Measurements from ENCODE around the gene IGF2BP2. TPM values are rescaled to one million over a fixed set of nuclear protein-coding genes. Genes with fewer than 3 reads are reported as not detected.

IGF2BP2 gene
- total RNA-seq, 1 experiment from 2014 or later, result 133 TPM

DNA sequence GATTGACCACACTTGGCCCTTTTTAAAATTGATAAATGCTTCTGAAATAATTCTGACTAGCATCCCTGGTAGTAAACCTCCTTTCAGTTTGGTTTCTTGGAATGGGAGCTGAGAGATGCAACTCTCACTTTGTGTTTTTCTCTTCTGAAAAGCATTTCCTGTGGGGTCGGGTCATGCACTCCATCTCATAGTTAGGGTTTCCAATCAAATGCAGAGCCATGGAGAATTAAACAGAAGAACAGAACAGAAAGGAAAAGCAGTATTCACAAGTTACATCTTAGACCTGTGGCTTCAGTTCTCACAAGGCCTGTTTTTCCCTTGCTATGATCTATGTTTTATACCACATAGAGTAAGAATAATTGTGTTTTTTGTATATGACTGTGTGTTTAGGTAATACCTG lies 199.1 kb downstream of the IGF2BP2 start:
- H3K4me3 Mint-ChIP-seq, result no peak overlapping the region
- TF ChIP-seq SMAD4 (CRISPR knock-in tag; IDR thresholded peaks at IDR 0.05) (no peak), ZNF263 (CRISPR knock-in tag; IDR thresholded peaks at IDR 0.05; ENCODE audit: low read depth) (no peak), FOXP1 (CRISPR knock-in tag; IDR thresholded peaks at IDR 0.05; ENCODE audit: borderline replicate concordance) (no peak), ZBTB21 (CRISPR knock-in tag; IDR thresholded peaks at IDR 0.05; ENCODE audit: borderline replicate concordance) (no peak), RELA (CRISPR knock-in tag; IDR thresholded peaks at IDR 0.05; ENCODE audit: borderline replicate concordance) (no peak), CREB1 (CRISPR knock-in tag; IDR thresholded peaks at IDR 0.05) (no peak), SOX15 (CRISPR knock-in tag; IDR thresholded peaks at IDR 0.05) (no peak), ZNF423 (CRISPR knock-in tag; IDR thresholded peaks at IDR 0.05) (no peak), HMGA2 (CRISPR knock-in tag; IDR thresholded peaks at IDR 0.05) (no peak)
- TF ChIP-seq, protein P1, sequence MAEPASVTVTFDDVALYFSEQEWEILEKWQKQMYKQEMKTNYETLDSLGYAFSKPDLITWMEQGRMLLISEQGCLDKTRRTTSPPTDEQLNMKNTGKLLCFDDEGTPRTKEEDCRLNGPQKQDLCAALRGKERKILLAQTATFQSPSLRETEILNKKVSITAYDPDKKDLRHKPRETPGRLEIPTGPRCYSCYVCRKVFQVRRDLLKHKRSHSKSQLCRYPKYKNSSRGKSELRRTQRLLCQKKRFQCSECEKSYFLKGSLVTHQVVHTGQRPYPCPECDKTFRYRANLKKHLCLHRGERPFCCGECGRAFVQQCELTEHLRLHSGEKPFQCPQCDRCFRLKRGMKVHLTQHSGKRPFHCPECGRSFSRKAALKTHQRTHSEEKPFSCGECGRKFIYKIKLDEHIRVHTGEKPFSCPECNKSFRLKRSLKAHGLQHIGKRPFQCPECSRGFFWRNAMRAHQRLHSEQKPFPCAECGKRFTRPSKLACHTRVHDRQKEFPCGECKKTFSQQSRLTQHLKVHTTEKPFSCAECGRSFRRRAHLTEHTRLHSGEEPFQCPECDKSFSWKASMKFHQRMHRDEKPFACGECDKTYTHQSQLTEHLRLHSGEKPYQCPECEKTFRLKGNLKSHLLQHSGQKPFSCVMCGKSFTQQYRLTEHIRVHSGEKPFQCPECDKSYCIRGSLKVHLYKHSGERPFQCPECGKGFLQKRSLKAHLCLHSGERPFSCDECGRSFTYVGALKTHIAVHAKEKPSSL (CRISPR knock-in tag; conservative IDR thresholded peaks at IDR 0.05), result no peak
- TF ChIP-seq, protein P2, sequence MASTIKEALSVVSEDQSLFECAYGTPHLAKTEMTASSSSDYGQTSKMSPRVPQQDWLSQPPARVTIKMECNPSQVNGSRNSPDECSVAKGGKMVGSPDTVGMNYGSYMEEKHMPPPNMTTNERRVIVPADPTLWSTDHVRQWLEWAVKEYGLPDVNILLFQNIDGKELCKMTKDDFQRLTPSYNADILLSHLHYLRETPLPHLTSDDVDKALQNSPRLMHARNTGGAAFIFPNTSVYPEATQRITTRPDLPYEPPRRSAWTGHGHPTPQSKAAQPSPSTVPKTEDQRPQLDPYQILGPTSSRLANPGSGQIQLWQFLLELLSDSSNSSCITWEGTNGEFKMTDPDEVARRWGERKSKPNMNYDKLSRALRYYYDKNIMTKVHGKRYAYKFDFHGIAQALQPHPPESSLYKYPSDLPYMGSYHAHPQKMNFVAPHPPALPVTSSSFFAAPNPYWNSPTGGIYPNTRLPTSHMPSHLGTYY (CRISPR knock-in tag; IDR thresholded peaks at IDR 0.05), result no peak
- TF ChIP-seq, protein P3, sequence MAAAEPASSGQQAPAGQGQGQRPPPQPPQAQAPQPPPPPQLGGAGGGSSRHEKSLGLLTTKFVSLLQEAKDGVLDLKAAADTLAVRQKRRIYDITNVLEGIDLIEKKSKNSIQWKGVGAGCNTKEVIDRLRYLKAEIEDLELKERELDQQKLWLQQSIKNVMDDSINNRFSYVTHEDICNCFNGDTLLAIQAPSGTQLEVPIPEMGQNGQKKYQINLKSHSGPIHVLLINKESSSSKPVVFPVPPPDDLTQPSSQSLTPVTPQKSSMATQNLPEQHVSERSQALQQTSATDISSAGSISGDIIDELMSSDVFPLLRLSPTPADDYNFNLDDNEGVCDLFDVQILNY (CRISPR knock-in tag; IDR thresholded peaks at IDR 0.05), result no peak
- TF ChIP-seq, protein P4, sequence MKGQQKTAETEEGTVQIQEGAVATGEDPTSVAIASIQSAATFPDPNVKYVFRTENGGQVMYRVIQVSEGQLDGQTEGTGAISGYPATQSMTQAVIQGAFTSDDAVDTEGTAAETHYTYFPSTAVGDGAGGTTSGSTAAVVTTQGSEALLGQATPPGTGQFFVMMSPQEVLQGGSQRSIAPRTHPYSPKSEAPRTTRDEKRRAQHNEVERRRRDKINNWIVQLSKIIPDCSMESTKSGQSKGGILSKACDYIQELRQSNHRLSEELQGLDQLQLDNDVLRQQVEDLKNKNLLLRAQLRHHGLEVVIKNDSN (CRISPR knock-in tag; IDR thresholded peaks at IDR 0.05), result no peak
- POLR2A ChIA-PET, result no interaction called here
- ATAC-seq (no peak), DNase-seq (ENCODE audit: low spot score) (no peak)
- peaks cover 64% of the 10 kb centered on the region for H3K36me3 Mint-ChIP-seq
- H3K27ac Mint-ChIP-seq, result no peak overlapping the region
- H3K27me3 Mint-ChIP-seq (ENCODE audit: low read depth), result no peaks in the 10 kb centered on the region
- no peaks in the 10 kb centered on the region for H3K4me1 Mint-ChIP-seq
- no peaks in the 10 kb centered on the region for H3K9me3 Mint-ChIP-seq
- CTCF ChIA-PET, result no interaction called here

DNA sequence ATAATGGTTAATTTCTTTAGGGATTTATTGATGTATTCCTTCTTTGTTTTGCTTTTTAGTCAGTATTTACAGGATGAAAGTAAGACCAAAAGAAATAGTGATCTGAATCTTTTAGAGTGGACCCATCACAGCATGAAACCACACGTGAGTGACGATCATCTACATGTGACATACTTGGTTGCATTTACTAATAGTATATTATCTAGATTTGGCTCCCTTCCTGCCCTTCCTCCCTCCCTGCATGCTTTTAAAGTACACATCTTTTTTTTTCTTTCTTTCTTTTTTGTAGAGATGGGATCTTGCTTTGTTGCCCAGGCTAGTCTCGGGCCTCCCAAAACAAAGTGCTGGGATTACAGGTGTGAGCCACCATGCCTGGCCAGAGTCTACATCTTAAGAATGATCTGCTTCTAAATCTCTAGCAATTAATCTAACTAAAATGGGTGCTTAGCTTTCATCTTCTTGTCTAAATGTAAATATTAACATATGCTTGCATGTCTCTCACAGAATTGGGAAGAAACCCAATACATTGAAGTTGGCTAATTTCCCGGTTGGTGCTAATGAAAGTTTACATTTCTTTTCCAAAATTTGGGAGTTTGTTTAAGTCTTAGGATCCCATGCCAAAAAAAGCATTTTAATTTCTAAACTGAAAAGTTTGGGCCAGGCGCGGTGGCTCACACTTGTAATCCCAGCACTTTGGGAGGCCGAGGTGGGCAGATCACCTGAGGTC lies 200.7 kb downstream of the IGF2BP2 start:
- Mint-ChIP-seq H3K4me3 (no peak overlapping the region), H3K36me3 (peaks cover 52% of the 10 kb centered on the region), H3K27ac (no peak overlapping the region), H3K9me3 (no peaks in the 10 kb centered on the region), H3K4me1 (no peaks in the 10 kb centered on the region), H3K27me3 (ENCODE audit: low read depth) (no peaks in the 10 kb centered on the region)
- ATAC-seq (no peak), DNase-seq (ENCODE audit: low spot score) (no peak)
- ChIA-PET POLR2A (no interaction called here), CTCF (no interaction called here)
- TF ChIP-seq, protein P5, sequence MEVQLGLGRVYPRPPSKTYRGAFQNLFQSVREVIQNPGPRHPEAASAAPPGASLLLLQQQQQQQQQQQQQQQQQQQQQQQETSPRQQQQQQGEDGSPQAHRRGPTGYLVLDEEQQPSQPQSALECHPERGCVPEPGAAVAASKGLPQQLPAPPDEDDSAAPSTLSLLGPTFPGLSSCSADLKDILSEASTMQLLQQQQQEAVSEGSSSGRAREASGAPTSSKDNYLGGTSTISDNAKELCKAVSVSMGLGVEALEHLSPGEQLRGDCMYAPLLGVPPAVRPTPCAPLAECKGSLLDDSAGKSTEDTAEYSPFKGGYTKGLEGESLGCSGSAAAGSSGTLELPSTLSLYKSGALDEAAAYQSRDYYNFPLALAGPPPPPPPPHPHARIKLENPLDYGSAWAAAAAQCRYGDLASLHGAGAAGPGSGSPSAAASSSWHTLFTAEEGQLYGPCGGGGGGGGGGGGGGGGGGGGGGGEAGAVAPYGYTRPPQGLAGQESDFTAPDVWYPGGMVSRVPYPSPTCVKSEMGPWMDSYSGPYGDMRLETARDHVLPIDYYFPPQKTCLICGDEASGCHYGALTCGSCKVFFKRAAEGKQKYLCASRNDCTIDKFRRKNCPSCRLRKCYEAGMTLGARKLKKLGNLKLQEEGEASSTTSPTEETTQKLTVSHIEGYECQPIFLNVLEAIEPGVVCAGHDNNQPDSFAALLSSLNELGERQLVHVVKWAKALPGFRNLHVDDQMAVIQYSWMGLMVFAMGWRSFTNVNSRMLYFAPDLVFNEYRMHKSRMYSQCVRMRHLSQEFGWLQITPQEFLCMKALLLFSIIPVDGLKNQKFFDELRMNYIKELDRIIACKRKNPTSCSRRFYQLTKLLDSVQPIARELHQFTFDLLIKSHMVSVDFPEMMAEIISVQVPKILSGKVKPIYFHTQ (CRISPR knock-in tag; IDR thresholded peaks at IDR 0.05), result no peak
- TF ChIP-seq, protein P6, sequence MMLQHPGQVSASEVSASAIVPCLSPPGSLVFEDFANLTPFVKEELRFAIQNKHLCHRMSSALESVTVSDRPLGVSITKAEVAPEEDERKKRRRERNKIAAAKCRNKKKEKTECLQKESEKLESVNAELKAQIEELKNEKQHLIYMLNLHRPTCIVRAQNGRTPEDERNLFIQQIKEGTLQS (CRISPR knock-in tag; conservative IDR thresholded peaks at IDR 0.05), result no peak
- TF ChIP-seq, protein P7, sequence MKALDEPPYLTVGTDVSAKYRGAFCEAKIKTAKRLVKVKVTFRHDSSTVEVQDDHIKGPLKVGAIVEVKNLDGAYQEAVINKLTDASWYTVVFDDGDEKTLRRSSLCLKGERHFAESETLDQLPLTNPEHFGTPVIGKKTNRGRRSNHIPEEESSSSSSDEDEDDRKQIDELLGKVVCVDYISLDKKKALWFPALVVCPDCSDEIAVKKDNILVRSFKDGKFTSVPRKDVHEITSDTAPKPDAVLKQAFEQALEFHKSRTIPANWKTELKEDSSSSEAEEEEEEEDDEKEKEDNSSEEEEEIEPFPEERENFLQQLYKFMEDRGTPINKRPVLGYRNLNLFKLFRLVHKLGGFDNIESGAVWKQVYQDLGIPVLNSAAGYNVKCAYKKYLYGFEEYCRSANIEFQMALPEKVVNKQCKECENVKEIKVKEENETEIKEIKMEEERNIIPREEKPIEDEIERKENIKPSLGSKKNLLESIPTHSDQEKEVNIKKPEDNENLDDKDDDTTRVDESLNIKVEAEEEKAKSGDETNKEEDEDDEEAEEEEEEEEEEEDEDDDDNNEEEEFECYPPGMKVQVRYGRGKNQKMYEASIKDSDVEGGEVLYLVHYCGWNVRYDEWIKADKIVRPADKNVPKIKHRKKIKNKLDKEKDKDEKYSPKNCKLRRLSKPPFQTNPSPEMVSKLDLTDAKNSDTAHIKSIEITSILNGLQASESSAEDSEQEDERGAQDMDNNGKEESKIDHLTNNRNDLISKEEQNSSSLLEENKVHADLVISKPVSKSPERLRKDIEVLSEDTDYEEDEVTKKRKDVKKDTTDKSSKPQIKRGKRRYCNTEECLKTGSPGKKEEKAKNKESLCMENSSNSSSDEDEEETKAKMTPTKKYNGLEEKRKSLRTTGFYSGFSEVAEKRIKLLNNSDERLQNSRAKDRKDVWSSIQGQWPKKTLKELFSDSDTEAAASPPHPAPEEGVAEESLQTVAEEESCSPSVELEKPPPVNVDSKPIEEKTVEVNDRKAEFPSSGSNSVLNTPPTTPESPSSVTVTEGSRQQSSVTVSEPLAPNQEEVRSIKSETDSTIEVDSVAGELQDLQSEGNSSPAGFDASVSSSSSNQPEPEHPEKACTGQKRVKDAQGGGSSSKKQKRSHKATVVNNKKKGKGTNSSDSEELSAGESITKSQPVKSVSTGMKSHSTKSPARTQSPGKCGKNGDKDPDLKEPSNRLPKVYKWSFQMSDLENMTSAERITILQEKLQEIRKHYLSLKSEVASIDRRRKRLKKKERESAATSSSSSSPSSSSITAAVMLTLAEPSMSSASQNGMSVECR (CRISPR knock-in tag; IDR thresholded peaks at IDR 0.05; ENCODE audit: borderline replicate concordance), result no peak
- TF ChIP-seq NFE2L1 (CRISPR knock-in tag; IDR thresholded peaks at IDR 0.05), result no peak
- TF ChIP-seq, protein P8, sequence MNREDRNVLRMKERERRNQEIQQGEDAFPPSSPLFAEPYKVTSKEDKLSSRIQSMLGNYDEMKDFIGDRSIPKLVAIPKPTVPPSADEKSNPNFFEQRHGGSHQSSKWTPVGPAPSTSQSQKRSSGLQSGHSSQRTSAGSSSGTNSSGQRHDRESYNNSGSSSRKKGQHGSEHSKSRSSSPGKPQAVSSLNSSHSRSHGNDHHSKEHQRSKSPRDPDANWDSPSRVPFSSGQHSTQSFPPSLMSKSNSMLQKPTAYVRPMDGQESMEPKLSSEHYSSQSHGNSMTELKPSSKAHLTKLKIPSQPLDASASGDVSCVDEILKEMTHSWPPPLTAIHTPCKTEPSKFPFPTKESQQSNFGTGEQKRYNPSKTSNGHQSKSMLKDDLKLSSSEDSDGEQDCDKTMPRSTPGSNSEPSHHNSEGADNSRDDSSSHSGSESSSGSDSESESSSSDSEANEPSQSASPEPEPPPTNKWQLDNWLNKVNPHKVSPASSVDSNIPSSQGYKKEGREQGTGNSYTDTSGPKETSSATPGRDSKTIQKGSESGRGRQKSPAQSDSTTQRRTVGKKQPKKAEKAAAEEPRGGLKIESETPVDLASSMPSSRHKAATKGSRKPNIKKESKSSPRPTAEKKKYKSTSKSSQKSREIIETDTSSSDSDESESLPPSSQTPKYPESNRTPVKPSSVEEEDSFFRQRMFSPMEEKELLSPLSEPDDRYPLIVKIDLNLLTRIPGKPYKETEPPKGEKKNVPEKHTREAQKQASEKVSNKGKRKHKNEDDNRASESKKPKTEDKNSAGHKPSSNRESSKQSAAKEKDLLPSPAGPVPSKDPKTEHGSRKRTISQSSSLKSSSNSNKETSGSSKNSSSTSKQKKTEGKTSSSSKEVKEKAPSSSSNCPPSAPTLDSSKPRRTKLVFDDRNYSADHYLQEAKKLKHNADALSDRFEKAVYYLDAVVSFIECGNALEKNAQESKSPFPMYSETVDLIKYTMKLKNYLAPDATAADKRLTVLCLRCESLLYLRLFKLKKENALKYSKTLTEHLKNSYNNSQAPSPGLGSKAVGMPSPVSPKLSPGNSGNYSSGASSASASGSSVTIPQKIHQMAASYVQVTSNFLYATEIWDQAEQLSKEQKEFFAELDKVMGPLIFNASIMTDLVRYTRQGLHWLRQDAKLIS (CRISPR knock-in tag; IDR thresholded peaks at IDR 0.05; ENCODE audit: borderline replicate concordance), result no peak

Measured in WTC11 (cell line).